NCI-H510A treated with DMSO at 0.1 percent for 48 hours (cell line): ENCODE measurements around the gene MAGI1.

Experiments
- DNase-seq: peaks from one replicate; lab custom pipeline; 2025; lab: John Stamatoyannopoulos, UW

Gene MAGI1

DNA sequence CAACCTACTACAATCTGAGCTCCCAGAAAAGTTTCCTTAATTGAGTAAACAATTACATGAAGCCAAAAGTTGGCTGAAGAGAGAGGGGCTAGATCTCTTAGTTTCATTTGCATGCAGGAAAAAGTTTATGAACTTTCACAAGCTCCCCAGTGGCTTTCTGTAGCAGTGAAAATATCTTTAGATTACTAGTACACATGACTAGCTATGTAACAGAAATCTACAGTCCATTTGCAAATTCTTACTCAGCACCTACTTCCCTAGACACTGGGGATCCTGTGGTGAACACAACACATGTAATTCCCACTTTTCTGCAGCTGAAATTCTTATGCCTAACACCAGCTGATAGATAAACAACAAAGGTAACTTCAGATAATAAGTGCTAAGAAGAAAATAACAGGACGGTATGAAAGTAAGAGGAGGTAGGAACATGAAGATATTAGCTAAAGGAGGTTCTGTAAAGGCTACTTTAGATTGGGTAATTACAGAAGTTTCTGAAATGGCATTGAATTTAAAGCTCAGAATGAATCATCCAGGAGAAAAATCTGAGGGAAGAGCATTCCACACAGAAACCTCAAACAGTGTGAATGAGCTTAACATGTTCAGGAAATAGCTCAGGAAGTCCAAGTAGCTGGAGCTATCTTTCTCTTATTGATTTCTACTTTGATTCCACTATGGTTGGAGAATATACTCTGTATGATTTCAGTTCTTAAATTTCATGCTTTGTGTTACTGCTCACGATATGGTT, 204.8 kb downstream of the MAGI1 start:
- DNase-seq = no peak

DNA sequence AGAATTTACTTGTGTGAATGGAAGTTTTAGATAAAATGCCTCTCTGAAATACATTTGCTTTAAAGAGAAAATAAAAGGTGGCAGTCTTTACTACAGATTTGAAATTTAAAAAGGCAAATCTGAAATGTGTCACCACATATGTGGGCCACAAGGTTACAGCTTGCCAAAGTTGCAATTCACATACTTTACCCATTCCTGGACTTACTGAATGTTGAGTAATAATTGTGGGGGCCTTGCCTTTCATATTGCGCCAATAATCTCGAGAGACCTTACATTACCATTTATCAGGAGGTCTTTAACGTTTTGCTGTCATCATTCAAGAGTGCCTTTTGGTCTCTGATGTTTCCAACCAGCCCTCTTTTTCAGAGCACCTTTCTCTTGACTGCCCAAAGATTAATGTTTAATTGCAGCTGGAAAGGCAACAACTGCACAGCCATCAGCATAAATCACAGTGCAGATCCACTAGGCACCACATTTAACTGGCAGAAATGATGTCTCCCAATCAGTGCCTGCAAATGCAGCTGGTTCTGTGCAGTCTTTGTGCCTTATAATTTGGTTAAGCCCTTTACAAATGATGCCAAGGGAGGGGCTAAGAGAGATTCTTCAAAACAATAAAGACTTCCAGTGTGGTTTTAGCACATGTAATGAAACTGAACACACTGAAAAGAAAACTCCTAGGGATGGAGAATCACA, 206.8 kb downstream of the MAGI1 start:
- no peak for DNase-seq

DNA sequence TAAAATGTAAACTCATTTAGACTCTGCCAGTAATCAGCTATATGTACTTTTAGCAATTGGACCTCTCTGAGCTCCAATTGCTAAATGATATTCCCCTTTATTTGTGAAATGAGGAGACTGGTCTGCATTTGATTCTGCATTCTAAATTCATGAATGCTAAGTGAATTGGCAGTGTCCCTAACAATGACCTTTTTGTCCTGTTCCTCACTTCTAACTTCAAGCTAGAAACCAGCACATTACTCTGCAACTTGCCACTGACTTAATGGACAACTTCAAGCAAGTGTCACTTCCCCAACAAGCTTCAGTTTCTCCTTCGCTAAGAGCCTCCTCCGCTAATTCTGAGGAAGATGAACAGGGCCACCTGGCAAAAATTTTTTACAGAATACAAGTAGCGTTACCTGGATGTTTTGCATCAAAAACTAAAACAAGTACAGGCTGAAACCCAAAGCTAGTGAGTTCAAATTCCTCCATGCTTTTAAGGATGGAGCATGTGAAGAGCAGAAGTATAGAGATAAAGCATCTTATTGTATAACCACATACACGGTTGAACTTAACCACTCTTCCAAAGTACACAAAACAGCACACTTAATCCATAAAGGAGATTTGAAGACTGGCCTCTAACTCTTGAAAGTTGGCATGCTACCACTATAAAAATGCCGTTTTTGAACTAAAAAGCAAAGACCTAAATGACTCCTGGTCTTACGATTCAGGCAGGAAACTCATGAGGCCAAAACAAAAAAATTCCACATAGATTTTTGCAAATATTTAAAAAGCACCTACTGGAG, 207.6 kb downstream of the MAGI1 start:
- DNase-seq = no peak

DNA sequence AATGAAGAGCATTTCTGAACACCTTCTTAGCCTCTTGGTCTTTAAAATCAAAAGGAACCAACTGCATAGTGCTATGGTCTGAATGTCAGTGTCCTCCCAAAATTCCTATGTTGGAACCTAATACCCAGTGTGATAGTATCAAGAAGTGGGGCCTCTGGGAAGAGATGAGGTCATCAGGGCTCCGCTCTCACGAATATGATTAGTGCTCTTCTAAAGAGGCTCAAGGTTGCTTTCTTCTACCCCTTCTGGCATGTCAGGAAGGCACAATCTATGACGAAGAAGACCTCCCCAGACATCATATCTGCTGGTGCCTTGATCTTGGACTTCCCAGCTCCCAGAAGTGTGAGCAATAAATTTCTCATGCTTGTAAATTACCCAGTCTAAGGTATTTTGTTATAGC, 209.5 kb downstream of the MAGI1 start:
- DNase-seq = no peak

DNA sequence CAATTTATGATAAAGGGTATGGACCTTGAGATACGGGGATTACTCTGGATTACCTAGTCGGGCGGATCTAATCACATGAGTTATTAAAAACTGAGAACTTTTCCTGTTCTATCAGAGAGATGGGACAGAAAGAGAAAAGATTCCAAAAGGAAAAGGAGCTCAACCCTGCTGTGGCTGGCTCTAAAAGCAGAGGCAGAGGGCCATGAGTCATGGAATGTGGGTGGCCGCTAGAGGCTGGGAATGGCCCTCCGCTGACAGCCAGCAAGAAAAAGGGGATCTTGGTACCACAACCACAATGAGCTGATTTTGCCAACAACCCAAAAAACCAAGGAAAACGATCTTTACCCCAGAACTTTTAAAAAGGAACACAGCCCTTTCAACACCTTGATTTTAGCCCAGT, 210.0 kb downstream of the MAGI1 start:
- DNase-seq = no peak

DNA sequence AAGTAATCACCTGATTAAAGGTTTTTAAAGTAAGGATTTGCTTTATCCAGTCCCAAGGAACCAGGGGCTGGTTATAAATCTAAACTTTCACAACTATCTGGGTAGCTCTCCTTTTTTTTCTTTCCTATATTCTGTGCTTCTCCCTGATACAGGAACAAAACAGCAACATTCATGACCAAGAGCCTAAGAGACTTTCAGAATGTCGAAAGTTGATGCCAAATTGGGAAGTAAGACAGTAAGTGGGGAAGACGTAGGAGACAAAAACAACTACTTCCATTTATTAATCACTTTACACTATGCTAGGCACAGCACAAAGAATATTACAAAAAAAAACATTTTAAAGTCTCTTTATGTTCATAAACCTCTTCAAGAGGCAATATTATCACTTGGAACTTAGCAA, 211.6 kb downstream of the MAGI1 start:
- no peak for DNase-seq

DNA sequence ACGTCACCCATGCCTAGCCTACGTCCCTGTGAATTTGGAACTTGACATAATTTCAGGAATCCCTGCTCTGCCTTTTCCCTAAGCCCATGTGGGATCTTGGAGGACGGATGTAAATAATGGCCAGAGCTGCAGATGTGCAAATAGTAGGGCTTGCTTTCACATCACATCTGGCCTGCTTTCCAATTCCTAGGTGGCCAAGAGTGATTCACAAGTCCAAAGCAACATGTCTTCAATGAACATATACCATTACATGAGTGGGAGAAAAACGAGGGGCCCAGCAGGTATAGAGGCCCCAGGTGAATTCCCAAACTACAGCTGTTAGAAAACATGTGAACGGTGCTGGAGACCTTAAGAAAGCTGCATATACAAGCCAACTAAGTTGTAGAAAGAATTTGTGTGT, 214.6 kb downstream of the MAGI1 start:
- no peak for DNase-seq

DNA sequence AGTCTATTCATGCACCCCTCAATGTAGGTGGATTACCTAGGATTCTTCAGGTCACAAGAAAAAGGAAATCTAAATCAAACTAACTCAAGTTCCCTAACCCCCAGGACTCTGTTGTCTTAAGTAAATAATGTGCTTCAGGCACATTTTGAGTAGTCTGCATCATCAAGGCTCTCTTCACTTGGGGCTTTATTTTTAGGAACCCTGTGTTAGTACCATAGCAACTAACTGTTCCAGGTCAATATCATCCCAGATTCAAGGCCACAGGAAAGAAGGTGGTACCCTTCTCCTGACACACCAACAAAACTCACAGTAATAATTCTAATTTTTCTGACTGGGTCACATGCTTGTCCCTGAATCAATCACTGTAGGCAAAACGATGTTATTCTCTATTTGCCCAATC, 218.1 kb downstream of the MAGI1 start:
- no peak for DNase-seq

DNA sequence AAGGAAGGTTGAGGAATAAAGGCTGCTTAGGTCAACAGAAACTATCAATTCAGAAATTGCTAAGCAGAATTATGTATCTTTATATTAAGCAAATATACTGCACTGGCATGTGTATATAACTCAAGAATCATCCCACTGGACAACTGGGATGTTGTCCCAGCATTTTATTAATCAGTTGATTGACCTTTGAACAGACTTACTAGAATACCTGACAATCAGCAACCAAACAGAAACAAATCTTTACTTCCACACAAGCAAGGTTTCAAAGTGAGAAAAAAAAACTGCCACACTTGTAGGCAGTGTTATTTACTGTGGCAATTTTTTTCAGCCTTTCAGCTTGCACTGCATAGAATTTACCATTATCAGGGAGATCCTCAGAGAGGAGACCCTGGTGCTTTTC, 218.8 kb downstream of the MAGI1 start:
- no peak for DNase-seq

DNA sequence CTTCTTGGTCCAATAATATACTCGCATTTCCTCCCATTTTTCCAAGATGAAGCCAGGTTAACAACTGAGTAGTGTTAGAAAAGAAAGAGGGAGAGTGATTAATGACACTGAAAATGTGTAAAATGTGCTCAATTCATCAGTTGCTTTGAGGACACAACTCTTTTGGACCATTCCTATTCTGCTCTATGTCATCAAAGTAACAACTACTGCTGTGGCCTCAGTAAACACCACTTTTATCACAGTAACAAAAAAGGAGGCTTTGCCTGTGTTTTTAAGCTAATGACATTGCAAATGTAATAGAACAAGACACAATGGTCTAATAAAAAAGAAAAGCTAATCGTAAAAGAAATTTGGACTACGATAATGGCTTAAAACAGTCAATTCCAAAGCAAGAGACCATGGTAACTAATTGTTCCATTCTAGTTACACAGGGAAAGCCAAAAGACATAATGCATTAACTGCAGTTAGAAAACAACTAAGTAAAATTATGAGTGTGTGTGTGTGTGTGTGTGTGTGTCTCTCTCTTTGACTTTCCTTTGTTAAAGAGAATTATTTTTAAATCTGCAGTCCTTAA, 221.1 kb downstream of the MAGI1 start:
- DNase-seq = no peak

DNA sequence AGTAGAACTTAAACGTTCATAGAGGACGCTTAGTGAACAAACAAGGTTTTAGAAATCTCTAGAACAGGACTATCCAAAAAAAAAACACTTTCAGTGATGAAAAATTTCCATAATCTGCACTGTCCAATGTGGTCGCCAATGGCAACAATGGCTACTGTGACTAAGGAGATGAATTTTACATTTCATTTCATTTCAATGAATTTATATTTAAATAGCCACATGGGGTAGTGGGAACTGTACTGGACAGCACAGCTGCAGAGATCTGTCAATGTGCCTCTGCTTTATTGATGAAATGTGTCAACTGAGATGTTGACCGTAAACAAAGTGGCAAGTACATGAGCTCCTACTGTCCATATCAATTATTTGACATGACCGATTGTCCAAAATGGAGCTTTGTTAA, 222.5 kb downstream of the MAGI1 start:
- DNase-seq = no peak

DNA sequence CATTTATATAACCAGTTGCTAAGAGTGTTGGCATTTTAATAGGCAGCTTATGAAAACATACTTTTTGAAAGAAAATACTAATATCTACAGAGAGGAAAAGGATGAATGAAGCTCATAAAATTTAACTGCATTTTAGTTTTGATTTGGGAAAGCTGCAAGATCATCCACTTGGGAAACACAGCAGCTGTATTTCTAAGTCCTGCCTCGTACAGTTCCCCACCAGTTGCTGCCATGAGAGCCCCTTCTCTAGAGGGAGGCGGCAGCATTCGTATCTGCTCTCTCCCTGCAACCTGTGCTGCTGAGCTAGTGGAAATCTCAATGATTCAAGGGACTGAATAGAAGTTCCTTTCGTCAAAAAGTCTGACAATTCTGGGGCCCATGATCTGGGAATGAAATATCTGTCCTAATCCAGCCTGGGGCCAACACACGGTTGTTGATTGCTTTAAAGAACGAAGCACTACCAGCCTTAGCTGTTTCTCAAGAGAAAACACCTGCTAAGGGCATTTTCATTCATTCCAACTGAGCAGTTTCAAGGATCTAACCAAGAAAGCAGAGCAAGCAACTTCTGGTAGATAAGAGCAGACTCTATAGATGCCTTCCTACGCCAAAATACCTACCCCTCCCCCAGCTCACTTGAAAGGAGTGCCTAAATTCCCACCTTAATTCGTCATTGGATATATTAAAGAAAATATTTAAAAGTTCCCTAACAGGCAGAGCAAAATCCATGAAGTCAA, 223.7 kb downstream of the MAGI1 start:
- no peak for DNase-seq

DNA sequence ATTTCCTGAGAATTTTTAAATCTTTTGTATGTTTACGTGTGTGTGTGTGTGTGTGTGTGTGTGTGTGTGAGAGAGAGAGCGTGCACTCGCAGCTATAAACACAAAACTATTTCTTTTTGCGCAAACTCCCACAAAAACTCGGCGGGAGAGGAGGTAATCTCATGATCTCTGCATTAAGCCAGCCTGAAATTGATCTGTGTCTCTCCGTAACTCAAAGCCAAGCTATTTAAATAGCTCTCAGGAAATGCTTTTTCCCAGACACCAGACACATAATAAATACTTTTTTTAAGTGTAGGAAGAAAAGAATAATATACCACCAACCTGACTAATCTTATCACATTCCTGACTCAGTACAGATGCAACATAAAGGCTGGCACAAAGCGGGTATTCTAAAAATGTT, 226.8 kb downstream of the MAGI1 start:
- DNase-seq = no peak

DNA sequence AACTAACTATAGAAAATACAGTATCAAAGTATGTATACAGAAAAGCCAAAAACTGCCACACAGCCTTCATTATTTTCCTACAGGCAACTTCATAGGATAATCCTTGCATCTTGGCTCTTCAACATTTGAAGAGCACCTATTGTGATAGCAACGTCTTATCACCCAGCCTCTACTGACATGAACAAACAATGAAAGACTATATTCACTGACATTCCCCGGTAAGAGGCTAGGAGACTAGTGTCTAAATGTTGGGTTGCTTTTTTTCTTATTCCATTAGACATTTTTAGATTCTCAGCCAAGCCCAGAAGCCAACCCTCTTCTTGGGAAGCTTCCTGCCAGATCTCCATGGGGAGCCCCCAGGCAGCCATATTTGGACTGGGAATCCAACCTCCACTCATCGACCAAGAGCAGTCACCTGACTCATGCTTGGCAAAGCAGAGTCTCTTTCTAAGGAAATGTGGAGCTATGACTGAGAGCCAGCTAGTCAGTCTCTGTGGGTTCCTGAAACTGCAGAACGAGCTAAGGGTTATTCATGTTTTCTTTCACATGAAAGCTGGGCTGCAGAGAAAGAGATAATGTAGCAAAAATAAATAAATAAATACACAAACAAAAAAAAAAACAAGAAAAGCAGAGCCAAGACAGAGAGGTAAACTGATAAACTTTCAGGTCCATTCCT, 227.5 kb downstream of the MAGI1 start:
- DNase-seq = no peak

DNA sequence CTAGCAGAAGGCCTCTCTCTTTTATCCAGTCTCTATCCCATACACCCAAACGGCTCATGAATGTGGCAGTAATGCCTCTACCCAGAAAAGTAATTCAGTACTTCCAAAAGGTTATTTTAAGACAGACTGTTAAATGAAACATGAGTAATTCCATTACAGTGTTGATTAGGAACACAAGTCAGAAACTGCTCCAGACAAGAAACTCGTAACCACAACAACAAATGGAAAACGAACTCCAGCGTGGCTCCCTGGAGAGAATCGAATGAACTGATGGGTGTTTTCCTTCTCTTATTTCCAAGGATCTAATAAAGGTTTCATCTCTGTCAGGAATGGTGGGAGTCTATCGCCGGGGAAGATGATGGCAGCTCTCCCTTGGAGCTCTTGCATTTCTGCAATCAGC, 228.4 kb downstream of the MAGI1 start:
- DNase-seq = no peak

DNA sequence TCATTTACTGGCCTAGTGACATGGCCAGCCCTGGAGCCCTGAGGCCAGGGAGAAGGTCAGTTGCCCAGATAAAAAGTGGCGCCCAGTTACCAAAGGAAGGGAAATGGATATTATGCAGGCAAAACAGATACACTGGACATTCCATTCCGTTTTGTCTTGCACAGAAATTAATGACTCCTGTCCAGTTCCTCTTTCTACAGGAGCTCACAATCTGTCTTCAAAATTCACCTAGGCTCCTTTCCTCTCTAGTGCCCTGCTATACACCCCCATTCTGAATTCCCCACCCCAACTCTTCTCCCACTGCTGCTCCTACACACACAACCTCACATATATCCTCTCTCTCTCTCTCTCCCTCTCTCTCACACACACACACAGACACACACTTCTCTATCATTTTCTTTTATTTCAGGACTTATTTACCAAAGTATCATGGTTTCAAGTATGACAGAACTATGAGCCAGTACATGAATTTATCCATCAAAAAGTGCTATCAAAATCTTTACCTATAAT, 229.0 kb downstream of the MAGI1 start:
- DNase-seq = no peak

DNA sequence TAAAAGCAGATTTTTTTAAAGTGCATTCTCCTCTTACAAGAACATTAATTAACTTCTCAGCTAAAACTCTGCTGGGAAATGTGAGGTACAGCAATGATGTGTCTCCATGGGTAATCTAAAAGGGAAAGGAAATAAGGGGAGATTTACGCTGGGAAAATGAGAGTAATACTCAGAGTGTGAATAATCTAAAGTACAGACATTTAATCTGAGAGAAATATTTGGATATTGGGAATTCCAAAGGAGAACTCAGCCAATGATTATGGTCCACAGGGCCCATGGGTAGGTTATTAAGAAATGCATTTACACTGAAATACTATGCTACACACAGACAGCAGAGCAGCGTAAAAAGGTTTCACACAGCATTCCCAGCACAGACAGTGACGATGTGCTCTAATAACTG, 229.9 kb downstream of the MAGI1 start:
- no peak for DNase-seq

DNA sequence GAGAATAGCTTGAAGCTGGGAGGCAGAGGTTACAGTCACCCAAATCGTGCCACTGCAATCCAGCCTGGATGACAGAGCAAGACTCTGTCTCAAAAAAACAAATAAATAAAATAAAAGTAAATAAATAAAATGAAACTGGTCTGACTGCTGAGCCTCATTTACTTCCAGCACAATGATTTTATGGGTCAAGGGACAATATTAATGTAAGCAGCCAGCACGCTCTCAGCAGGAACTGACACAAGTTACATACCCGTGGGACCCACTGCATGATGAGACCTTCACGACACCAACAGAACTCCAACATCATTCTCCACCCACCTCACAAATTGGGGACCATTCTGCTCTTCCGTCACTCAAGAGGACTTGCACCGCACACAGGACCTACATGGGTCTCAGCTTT, 230.3 kb downstream of the MAGI1 start:
- no peak for DNase-seq

DNA sequence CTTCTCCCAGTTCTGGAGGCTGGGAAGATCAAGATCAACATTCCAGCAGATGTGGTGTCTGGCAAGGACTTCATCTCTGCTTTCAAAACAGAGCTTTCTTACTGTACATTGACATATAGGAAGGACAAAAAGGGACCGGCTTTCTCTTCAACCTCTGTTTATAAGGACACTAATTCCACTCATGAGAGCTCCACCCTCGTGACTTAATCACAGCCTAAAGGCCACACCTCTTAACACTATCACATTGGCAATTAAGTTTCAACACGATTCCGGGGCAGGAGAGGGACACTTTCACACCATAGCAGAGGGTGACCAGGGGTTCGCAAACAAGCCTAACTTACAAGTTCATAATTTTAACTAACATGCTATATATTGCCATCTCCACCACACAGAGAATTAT, 231.5 kb downstream of the MAGI1 start:
- DNase-seq = no peak

DNA sequence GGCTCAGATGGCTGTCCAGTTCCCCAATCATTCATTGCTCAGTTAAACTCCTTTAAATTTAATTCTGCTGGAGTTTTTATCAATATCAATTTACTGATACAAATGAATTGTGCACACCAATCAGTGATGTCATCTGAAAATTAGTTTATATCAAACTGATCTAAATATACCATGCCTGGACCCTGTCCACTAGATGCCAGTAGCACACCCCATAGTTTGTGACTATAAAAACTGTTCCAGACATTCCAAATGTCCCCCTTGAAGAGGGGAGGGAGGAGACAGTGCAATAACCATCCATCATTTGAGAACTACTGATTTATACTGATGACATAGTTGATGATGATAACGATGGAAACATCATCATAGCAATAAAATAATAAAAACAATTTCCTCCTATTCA, 232.1 kb downstream of the MAGI1 start:
- no peak for DNase-seq

DNA sequence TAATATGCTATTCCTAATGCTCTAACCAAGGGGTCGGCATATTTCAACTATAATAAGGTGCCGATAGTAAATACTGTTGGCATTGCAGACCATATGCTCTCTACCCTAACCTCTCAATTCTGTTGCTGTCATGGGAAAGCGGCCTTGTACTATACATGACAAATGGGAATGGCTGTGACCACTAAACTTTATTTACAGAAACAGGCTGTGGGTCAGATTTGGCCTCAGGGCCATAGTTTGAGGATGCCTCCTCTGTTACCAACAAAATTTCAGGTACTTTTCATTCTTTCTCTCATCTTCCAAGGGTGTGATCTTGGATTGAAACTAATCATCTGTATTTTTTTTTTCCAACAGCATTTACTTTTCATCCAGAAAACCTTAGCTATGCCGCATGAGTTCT, 242.0 kb downstream of the MAGI1 start:
- DNase-seq = no peak
